Breast epithelium (tissue), 3 donors: Measurements from ENCODE around the gene PANX1.

Experiments
- POLR2A ChIP-seq: fragments of 450-650 bp; IDR thresholded peaks from one replicate; pipeline ENCODE4 v1.6.1; 2016; ENCODE audit warnings: antibody characterized with exemption, mild to moderate bottlenecking, moderate library complexity
- TF ChIP-seq, protein P1 (sequence below), 3 donors: fragments of 450-650 bp; IDR thresholded peaks; one replicate each; pipeline ENCODE4 v1.5.1; 2016 to 2017; ENCODE audit warnings: antibody characterized with exemption in 3 of 3, mild to moderate bottlenecking in 3 of 3, moderate library complexity in 3 of 3

DNA sequence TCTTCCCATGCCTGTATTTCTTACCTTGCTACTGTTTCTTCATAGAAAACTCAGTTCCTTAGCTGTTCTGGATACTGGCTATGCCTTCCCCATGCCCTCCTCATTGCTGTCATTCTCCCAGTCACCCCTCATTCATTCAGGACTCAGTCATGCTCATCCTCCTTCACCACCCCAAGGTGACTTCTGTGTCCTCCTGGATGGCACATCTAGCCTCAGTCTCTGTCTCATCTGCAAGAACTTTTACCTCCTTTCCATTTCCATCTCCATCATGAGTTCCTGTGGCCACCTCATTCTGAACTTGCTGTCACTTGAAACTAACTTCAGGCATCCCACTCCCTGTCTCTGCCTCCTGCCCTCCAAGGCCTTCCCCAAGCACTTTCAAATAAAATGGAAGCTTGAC, 42.3 kb downstream of the PANX1 start:
- TF ChIP-seq, protein P1, sequence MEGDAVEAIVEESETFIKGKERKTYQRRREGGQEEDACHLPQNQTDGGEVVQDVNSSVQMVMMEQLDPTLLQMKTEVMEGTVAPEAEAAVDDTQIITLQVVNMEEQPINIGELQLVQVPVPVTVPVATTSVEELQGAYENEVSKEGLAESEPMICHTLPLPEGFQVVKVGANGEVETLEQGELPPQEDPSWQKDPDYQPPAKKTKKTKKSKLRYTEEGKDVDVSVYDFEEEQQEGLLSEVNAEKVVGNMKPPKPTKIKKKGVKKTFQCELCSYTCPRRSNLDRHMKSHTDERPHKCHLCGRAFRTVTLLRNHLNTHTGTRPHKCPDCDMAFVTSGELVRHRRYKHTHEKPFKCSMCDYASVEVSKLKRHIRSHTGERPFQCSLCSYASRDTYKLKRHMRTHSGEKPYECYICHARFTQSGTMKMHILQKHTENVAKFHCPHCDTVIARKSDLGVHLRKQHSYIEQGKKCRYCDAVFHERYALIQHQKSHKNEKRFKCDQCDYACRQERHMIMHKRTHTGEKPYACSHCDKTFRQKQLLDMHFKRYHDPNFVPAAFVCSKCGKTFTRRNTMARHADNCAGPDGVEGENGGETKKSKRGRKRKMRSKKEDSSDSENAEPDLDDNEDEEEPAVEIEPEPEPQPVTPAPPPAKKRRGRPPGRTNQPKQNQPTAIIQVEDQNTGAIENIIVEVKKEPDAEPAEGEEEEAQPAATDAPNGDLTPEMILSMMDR (IDR thresholded peaks at IDR 0.05): no peak
- no peak for TF ChIP-seq POLR2A
